Effector memory CD4-positive, alpha-beta T cell (primary cell): ENCODE data around the gene RBKS.

ENCODE experiments used
- DNase-seq, 3 donors: peaks; one replicate each; pipeline ENCODE4 v3.0.0-alpha.2; 2020
- H3K27ac ChIP-seq: 2 replicates; pipeline ENCODE4 v1.7.0; 2013; ENCODE audit warnings: mild to moderate bottlenecking, low read length, moderate library complexity; ENCODE audit not compliant: insufficient read depth, poor library complexity, severe bottlenecking
- H3K27me3 ChIP-seq: replicated peaks from 2 replicates; pipeline ENCODE4 v1.7.0; 2013; ENCODE audit warnings: mild to moderate bottlenecking, low read length; ENCODE audit not compliant: insufficient read depth, control insufficient read depth, poor library complexity, severe bottlenecking
- H3K36me3 ChIP-seq: 2 replicates; pipeline ENCODE4 v1.7.0; 2013; ENCODE audit warnings: mild to moderate bottlenecking, low read length, moderate library complexity; ENCODE audit not compliant: control insufficient read depth, insufficient read depth
- H3K4me1 ChIP-seq: 2 replicates; pipeline ENCODE4 v1.7.0; 2013; ENCODE audit warnings: low read length, mild to moderate bottlenecking; ENCODE audit not compliant: control insufficient read depth, insufficient read depth, poor library complexity, severe bottlenecking
- H3K4me3 ChIP-seq: 2 replicates; pipeline ENCODE4 v1.7.0; 2013; ENCODE audit warnings: low read length, low read depth, mild to moderate bottlenecking; ENCODE audit not compliant: insufficient read depth, poor library complexity, severe bottlenecking
- H3K9me3 ChIP-seq: 2 replicates; pipeline ENCODE4 v1.7.0; 2013; ENCODE audit warnings: mild to moderate bottlenecking, low read length, moderate library complexity; ENCODE audit not compliant: control insufficient read depth
- total RNA-seq, 3 donors: gene quantifications; one replicate each; lab custom pipeline; 2026; lab: John Stamatoyannopoulos, UW

RBKS gene
- total RNA-seq = 5.0 to 8.5 (median 7.1) reads per million in 3 donors

DNA sequence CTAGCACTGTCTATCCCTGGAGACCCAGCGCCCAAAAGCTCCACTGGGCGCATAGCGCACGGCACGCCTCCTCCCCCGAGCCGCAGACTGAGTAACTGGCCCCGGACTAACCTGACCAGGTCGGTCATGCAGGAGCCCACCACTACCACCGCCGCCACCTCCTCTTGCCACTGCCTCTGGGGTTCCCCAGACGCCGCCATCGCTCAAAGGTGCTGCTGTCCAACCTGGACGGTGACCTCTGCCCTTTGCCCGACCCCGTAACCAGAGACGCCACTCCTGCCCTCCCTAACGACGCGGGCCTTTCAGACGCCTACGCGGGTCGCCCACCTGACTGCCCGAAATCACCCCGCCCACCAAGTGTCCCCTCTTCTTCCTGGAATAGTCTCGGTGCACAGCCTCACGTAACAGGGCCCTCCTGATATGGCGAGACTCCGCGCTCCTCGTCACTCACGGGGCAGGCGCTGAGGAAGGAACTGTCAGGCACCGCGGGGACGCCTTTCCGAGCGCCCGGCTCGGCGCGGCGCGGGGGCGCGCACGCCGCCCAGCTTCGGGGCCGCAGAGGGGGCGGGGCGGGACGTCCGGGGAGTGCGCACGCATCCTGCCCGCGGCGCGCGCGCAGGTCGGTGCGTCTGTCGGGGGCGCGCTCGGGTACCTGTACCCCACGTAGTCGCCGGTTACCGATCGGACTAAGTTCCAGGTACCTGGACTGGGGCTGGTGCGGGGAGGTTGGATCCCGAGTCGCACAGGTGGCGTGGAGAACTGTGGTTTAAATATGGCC, at the start of gene RBKS, which contains the start of gene BABAM2:
TSS of gene RBKS (minus strand) at position 242 of the 778 bp plus-strand sequence. CDS start at position 200, 42 bp downstream.
TSS of gene BABAM2 (plus strand) at position 584 of the 778 bp plus-strand sequence. CDS start 3,828 bp downstream, outside the sequence.
- peak; percentile 82 to 85 (median 85) for DNase-seq
- Histone ChIP-seq H3K27ac (peak within 1 kb of the TSS; percentile 98), H3K4me1 (peaks cover 19% of the 10 kb centered on the region), H3K9me3 (no peaks in the 10 kb centered on the region), H3K36me3 (peaks cover under 1% of the 10 kb centered on the region), H3K4me3 (peak within 1 kb of the TSS; percentile 61), H3K27me3 (no peaks in the 10 kb centered on the region)

DNA sequence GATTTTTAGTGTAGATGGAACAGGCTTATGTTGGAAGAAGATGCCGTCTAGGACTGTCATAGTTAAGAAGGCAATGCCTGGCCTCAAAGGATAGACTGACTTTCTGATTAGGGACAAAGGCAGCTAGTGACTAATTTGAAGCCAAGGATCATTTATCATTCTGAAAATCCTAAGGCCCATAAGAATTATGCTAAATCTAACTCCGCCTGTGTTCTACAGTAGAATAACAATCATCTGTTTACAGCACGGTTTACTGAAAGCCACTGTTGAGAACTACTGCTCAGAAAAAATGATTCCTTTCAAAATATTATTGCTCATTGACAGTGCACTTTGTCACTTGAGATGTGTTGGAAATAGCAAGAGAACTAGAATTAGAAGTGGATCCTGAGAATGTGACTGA, 44.8 kb upstream of the RBKS start:
- Histone ChIP-seq H3K9me3 (no peaks in the 10 kb centered on the region), H3K4me3 (no peak overlapping the region), H3K27me3 (no peaks in the 10 kb centered on the region), H3K27ac (no peak overlapping the region), H3K4me1 (no peaks in the 10 kb centered on the region), H3K36me3 (peaks cover 2% of the 10 kb centered on the region)
- no peak for DNase-seq

DNA sequence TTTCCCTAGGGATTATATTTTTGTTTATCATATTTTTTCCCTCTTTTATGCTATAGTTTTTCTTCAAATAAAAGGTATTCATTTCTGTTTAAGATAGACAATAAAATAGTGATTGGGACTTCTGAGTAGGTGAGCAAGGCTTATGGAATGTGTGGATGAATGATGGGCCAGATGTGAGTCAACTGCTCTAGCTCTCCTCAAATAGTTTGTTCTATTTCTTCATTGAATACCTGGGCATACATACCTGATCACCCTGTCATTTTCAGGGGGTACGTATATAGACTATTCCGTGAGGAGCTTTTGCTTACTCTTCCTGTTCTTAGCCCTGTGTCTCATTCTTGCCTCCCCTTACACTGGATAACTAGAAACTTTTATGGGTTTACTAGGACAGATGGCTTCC, 42.2 kb upstream of the RBKS start:
- H3K4me1 ChIP-seq = no peaks in the 10 kb centered on the region
- H3K36me3 ChIP-seq = peaks cover 5% of the 10 kb centered on the region
- no peaks in the 10 kb centered on the region for H3K27me3 ChIP-seq
- DNase-seq = no peak
- no peak overlapping the region for H3K4me3 ChIP-seq
- H3K27ac ChIP-seq = no peak overlapping the region
- no peaks in the 10 kb centered on the region for H3K9me3 ChIP-seq

DNA sequence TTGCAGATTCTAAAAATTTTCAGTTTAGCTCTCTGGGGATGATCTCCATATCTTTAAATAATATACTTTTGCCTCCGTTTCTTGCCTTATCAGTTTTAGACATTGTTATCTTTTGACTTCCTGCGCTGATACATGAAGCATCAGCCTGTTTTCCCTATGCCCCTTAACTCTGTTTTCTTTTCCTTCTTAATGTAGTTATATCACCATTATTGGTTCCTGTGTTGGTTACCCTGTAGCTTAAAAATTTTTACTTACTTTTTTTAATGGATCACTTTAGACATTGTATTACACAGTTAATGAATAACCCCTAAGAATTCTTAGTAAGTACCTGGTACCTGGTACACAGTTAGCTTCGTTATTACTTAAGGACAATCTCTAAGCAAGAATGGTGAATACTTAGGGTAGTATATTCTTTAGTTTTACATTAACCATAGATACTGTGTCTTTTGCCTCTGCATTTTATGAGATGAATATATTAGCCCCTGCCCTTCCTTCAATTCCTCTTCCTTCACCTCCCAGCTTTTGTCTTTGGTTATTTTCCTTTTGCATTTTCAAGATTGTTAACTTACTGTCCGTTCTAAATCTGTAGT, 41.3 kb upstream of the RBKS start:
- H3K27me3 ChIP-seq = no peaks in the 10 kb centered on the region
- H3K4me1 ChIP-seq = no peaks in the 10 kb centered on the region
- no peak overlapping the region for H3K27ac ChIP-seq
- no peak overlapping the region for H3K4me3 ChIP-seq
- no peaks in the 10 kb centered on the region for H3K9me3 ChIP-seq
- DNase-seq = no peak
- H3K36me3 ChIP-seq = peaks cover 5% of the 10 kb centered on the region

DNA sequence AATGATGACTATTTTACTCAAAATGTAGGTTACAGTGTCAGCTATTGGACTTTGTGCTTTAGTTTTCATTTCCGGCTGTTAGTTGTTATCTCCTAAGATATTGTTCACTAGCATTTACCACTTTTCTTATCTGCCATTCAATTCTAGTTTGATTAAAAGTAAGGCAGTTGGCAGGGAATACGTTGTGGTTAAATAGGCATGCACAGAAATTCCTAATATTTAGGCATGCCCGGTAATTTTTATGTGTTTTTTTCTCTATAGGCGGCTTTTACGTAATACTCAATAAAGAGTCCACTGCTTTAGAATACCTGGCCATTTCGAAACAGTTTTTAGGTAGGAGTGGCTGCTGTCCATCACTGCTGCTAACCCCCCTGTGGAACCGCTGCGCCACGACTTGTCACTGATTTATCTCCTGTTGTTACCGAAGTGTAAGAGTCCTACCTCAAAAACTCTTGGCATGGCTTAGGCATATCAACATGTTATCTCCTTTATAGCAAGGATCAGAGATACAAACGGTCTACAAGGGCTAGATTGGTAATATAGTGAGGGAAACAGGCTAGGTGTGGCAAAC, 39.8 kb upstream of the RBKS start:
- Histone ChIP-seq H3K27me3 (no peaks in the 10 kb centered on the region), H3K27ac (no peak overlapping the region), H3K4me3 (no peak overlapping the region), H3K36me3 (peaks cover 5% of the 10 kb centered on the region), H3K4me1 (no peaks in the 10 kb centered on the region), H3K9me3 (no peaks in the 10 kb centered on the region)
- no peak for DNase-seq

- no peak overlapping the region for H3K4me3 ChIP-seq
- no peak overlapping the region for H3K27ac ChIP-seq
- peaks cover 5% of the 10 kb centered on the region for H3K36me3 ChIP-seq
- H3K27me3 ChIP-seq = no peaks in the 10 kb centered on the region
- no peaks in the 10 kb centered on the region for H3K9me3 ChIP-seq
- no peak for DNase-seq
- H3K4me1 ChIP-seq = peaks cover 2% of the 10 kb centered on the region
Measured at GRCh38 chr2:27925766-27926472, 35.7 kb upstream of the RBKS start.

- no peak for DNase-seq
- H3K4me1 ChIP-seq = peaks cover 5% of the 10 kb centered on the region
- no peaks in the 10 kb centered on the region for H3K36me3 ChIP-seq
- no peak overlapping the region for H3K27ac ChIP-seq
- H3K27me3 ChIP-seq = no peaks in the 10 kb centered on the region
- H3K9me3 ChIP-seq = no peaks in the 10 kb centered on the region
- H3K4me3 ChIP-seq = no peak overlapping the region
Measured at GRCh38 chr2:27922842-27923241, 32.7 kb upstream of the RBKS start.

GRCh38 chr2:27921880-27922547, 31.8 kb upstream of the RBKS start:
- Histone ChIP-seq H3K27me3 (no peaks in the 10 kb centered on the region), H3K27ac (no peak overlapping the region), H3K4me1 (peaks cover 5% of the 10 kb centered on the region), H3K36me3 (no peaks in the 10 kb centered on the region), H3K4me3 (no peak overlapping the region), H3K9me3 (no peaks in the 10 kb centered on the region)
- DNase-seq = no peak

DNA sequence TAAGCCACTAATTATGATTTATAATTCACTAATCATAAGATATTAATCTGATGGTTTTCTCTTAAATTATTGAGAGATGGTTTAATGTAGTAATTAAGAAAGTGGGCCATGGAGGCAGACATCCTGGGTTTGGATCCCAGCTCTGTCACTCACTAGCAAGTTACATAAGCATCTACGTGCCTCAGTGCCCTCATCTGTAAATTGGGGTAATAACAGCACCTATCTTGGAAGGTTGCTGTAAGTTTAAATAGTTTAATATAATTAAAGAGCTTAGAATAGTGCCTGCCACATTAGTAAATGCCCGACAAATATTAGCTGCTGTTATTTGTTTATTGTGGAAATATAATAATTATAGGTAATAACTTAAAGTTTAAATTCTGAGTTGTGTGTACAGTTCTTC, 31.2 kb upstream of the RBKS start:
- Histone ChIP-seq H3K27me3 (no peaks in the 10 kb centered on the region), H3K36me3 (no peaks in the 10 kb centered on the region), H3K27ac (no peak overlapping the region), H3K4me3 (no peak overlapping the region), H3K9me3 (no peaks in the 10 kb centered on the region), H3K4me1 (peaks cover 5% of the 10 kb centered on the region)
- DNase-seq = no peak
